ENCODE measurements around the gene FXYD2. TPM values are rescaled to one million over a fixed set of nuclear protein-coding genes. Genes with fewer than 3 reads are reported as not detected.

FXYD2 gene
- total RNA-seq, 2 experiments from 2014 or later: 1.7 to 2.1 TPM

DNA sequence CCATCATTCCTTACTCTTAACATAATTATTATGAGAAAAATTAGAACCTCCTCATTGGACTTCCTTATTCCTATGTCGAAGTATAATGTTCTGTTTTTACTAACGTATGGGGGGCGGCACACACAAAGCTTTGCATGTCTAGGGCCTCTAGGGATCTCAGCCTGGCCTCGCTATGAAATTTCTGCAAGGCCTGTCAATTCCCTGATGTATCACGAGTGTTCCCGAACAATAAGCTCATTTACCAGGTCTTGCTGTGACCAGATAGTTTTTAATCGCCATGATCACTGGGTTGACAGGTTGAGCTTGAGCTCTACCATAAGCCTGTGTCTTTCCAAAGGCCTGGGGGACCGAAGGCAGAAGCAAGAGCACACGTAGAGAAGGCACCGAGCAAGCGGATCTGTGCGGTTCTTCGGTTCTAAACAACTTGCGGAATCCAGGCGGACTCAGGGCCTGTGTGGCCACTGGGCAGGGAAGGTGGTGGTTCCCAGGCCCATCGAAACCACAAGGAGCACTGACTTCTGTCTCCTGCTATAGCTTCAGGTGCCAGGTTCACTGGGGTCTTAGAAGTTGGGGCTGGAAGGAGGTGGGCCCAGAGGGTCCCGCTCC is 10.4 kb upstream of the FXYD2 start:
- Histone ChIP-seq H3K27me3 (ENCODE audit: control insufficient read depth in 1 of 2, insufficient read depth in 2 of 2, low read length in 2 of 2) (no peaks in the 10 kb centered on the region), H3K4me1 (ENCODE audit: insufficient read depth, low read length) (peaks cover 18% of the 10 kb centered on the region), H3K36me3 (ENCODE audit: insufficient read depth, low read length) (no peaks in the 10 kb centered on the region), H3K27ac (ENCODE audit: low read depth in 1 of 2, low read length in 2 of 2) (no peak overlapping the region), H3K9me3 (ENCODE audit: control insufficient read depth in 1 of 2, insufficient read depth in 1 of 2, low read length in 2 of 2) (no peaks in the 10 kb centered on the region), H3K4me3 (ENCODE audit: low read length) (no peak overlapping the region)
- Mint-ChIP-seq H3K4me1 (ENCODE audit: low read depth) (peaks cover 16% of the 10 kb centered on the region), H3K27me3 (no peaks in the 10 kb centered on the region), H3K9me3 (no peaks in the 10 kb centered on the region), H3K36me3 (ENCODE audit: low read depth) (no peaks in the 10 kb centered on the region), H3K27ac (no peak overlapping the region), H3K4me3 (no peak overlapping the region)
- CTCF ChIA-PET: interaction anchor here (1.3 to 2.4 kb wide), 3 partner anchors 12 to 112 kb away, joined by 3 to 5 read pairs (median 4); no protein-coding TSS in a partner anchor
- TF ChIP-seq, protein P1, sequence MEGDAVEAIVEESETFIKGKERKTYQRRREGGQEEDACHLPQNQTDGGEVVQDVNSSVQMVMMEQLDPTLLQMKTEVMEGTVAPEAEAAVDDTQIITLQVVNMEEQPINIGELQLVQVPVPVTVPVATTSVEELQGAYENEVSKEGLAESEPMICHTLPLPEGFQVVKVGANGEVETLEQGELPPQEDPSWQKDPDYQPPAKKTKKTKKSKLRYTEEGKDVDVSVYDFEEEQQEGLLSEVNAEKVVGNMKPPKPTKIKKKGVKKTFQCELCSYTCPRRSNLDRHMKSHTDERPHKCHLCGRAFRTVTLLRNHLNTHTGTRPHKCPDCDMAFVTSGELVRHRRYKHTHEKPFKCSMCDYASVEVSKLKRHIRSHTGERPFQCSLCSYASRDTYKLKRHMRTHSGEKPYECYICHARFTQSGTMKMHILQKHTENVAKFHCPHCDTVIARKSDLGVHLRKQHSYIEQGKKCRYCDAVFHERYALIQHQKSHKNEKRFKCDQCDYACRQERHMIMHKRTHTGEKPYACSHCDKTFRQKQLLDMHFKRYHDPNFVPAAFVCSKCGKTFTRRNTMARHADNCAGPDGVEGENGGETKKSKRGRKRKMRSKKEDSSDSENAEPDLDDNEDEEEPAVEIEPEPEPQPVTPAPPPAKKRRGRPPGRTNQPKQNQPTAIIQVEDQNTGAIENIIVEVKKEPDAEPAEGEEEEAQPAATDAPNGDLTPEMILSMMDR (IDR thresholded peaks at IDR 0.05): no peak
- DNase-seq: no peak
- POLR2A ChIA-PET: no interaction called here
- intact Hi-C loops (cut with DNase I, micrococcal nuclease): no loop called here
- no peak for ATAC-seq (ENCODE audit: poor library complexity)

DNA sequence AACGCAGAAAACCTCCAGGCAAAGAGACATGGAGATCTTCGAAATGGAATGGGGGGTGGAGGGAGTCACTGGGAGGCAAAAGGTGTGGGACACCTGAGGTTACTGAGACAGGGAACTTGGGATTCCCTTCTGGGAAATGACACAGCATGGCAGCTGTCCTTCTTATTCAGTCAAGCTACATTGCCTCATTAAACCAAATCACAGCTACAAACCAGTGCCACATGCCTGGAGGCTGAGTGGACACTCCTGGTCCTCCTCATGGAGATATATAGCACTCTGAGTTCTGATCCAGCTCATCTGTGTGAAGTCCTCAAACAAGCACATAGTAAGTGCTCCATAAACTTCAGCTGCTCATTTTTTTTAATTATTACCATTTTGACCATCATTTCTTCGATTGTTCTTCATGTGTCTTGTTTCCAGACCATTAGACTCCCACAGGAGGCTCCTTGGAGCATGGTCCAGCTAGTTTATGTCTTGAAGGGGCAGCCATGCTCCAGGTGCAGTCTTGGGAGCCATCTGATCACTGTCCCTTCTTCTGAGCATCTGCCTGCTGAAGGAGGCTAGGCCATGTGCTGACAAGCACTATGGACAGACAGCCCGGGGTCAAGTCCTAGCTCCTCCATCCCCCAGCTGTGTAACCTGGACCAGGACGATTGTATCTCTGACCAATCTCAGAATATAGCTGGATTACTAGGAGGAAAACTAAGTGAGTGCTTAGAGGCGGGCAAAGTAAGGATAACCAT is 9.7 kb upstream of the FXYD2 start:
- Mint-ChIP-seq H3K4me1 (ENCODE audit: low read depth) (peaks cover 17% of the 10 kb centered on the region), H3K4me3 (no peak overlapping the region), H3K36me3 (ENCODE audit: low read depth) (no peaks in the 10 kb centered on the region), H3K27ac (no peak overlapping the region), H3K9me3 (no peaks in the 10 kb centered on the region), H3K27me3 (no peaks in the 10 kb centered on the region)
- DNase-seq (no peak), ATAC-seq (ENCODE audit: poor library complexity) (no peak)
- CTCF ChIA-PET: interaction anchor here (1.3 to 1.8 kb wide), 2 partner anchors 27 to 112 kb away, joined by 3 to 4 read pairs; no protein-coding TSS in a partner anchor
- no peak overlapping the region for H3K27ac ChIP-seq (ENCODE audit: low read depth in 1 of 2, low read length in 2 of 2)
- TF ChIP-seq, protein P1 (IDR thresholded peaks at IDR 0.05): no peak
- POLR2A ChIA-PET: no interaction called here
- no peaks in the 10 kb centered on the region for H3K27me3 ChIP-seq (ENCODE audit: control insufficient read depth in 1 of 2, insufficient read depth in 2 of 2, low read length in 2 of 2)
- H3K4me3 ChIP-seq (ENCODE audit: low read length): no peak overlapping the region
- no peaks in the 10 kb centered on the region for H3K9me3 ChIP-seq (ENCODE audit: control insufficient read depth in 1 of 2, insufficient read depth in 1 of 2, low read length in 2 of 2)
- intact Hi-C loops (cut with DNase I, micrococcal nuclease): no loop called here
- H3K36me3 ChIP-seq (ENCODE audit: insufficient read depth, low read length): no peaks in the 10 kb centered on the region
- H3K4me1 ChIP-seq (ENCODE audit: insufficient read depth, low read length): peaks cover 25% of the 10 kb centered on the region

DNA sequence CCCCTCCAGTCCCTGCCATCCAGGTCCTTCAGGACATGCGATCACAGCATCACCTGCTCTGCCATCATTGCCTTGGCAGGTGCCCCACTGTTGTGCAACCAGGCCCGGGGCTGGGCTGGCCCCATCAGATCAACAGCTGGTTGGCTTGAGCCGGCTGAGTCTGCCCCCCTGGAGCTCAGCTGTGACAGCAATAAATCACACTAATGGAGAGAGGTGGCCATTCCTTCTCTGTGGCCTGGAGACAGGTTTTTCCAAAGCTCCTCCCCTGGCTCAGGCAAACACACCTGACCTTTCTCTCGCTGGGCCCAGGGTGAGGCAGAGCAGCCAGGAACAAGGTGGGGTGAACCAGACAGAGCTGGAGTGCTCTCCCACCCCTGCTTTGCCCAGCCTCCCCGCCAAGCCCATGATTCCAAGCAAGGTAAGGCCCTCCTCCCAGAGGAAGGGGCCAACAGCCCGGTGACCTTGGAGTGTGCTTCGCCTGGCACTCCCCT is 8.9 kb upstream of the FXYD2 start:
- Mint-ChIP-seq H3K36me3 (ENCODE audit: low read depth) (no peaks in the 10 kb centered on the region), H3K27me3 (no peaks in the 10 kb centered on the region), H3K9me3 (no peaks in the 10 kb centered on the region), H3K4me3 (no peak overlapping the region), H3K4me1 (ENCODE audit: low read depth) (peaks cover 22% of the 10 kb centered on the region), H3K27ac (no peak overlapping the region)
- H3K4me3 ChIP-seq (ENCODE audit: low read length): no peak overlapping the region
- ATAC-seq (ENCODE audit: poor library complexity) (no peak), DNase-seq (no peak)
- H3K27ac ChIP-seq (ENCODE audit: low read depth in 1 of 2, low read length in 2 of 2): no peak overlapping the region
- TF ChIP-seq, protein P1 (IDR thresholded peaks at IDR 0.05): no peak
- intact Hi-C loops (cut with DNase I, micrococcal nuclease): no loop called here
- CTCF ChIA-PET: interaction anchor here (1.3 kb wide), 1 partner anchor 26 kb away, joined by 3 read pairs; no protein-coding TSS in a partner anchor
- peaks cover 33% of the 10 kb centered on the region for H3K4me1 ChIP-seq (ENCODE audit: insufficient read depth, low read length)
- no peaks in the 10 kb centered on the region for H3K27me3 ChIP-seq (ENCODE audit: control insufficient read depth in 1 of 2, insufficient read depth in 2 of 2, low read length in 2 of 2)
- no peaks in the 10 kb centered on the region for H3K9me3 ChIP-seq (ENCODE audit: control insufficient read depth in 1 of 2, insufficient read depth in 1 of 2, low read length in 2 of 2)
- H3K36me3 ChIP-seq (ENCODE audit: insufficient read depth, low read length): no peaks in the 10 kb centered on the region
- POLR2A ChIA-PET: no interaction called here
